ENCODE data around the gene MED29.
"Not testable (repeated sequence)": the region's sequence is repeated elsewhere in the genome, so short reads cannot be mapped to it uniquely, and the experiment has no call there.

Gene MED29

GRCh38 chr19:39369200-39369599 is 22.0 kb upstream of the MED29 start:
- no peak for DNase-seq (ENCODE audit: extremely low spot score, insufficient read length, low read depth)
- no peak for FAIRE-seq

- FAIRE-seq (no peak), DNase-seq (ENCODE audit: extremely low spot score, insufficient read length, low read depth) (no peak)
Measured at GRCh38 chr19:39370735-39371134, 20.4 kb upstream of the MED29 start.

GRCh38 chr19:39372047-39372802 is 19.0 kb upstream of the MED29 start:
- no peak for DNase-seq (ENCODE audit: extremely low spot score, insufficient read length, low read depth)
- no peak for FAIRE-seq

- no peak for FAIRE-seq
- no peak for DNase-seq (ENCODE audit: extremely low spot score, insufficient read length, low read depth)
Measured at GRCh38 chr19:39372941-39373340, 18.2 kb upstream of the MED29 start.

- DNase-seq (ENCODE audit: extremely low spot score, insufficient read length, low read depth), result no peak
- no peak for FAIRE-seq
Measured at GRCh38 chr19:39375929-39376328, 15.2 kb upstream of the MED29 start.

GRCh38 chr19:39377373-39378362 is 13.5 kb upstream of the MED29 start:
- FAIRE-seq, result no peak
- DNase-seq (ENCODE audit: extremely low spot score, insufficient read length, low read depth), result no peak

GRCh38 chr19:39379366-39379765 is 11.8 kb upstream of the MED29 start:
- not testable (repeated sequence) for FAIRE-seq; DNase-seq (ENCODE audit: extremely low spot score, insufficient read length, low read depth)

- DNase-seq (ENCODE audit: extremely low spot score, insufficient read length, low read depth), result no peak
- no peak for FAIRE-seq
Measured at GRCh38 chr19:39379865-39380396, 11.2 kb upstream of the MED29 start.

GRCh38 chr19:39380521-39381502 is 10.4 kb upstream of the MED29 start:
- DNase-seq (ENCODE audit: extremely low spot score, insufficient read length, low read depth) (no peak), FAIRE-seq (no peak)

- no peak for FAIRE-seq
- no peak for DNase-seq (ENCODE audit: extremely low spot score, insufficient read length, low read depth)
Measured at GRCh38 chr19:39381910-39382611, 9.1 kb upstream of the MED29 start.

GRCh38 chr19:39382991-39383828 is 8.0 kb upstream of the MED29 start:
- DNase-seq (ENCODE audit: extremely low spot score, insufficient read length, low read depth) (no peak), FAIRE-seq (no peak)

- no peak for DNase-seq (ENCODE audit: extremely low spot score, insufficient read length, low read depth)
- no peak for FAIRE-seq
Measured at GRCh38 chr19:39384839-39385568, 6.2 kb upstream of the MED29 start.

- no peak for FAIRE-seq
- DNase-seq (ENCODE audit: extremely low spot score, insufficient read length, low read depth), result no peak
Measured at GRCh38 chr19:39385629-39386411, 5.4 kb upstream of the MED29 start.

- no peak for DNase-seq (ENCODE audit: extremely low spot score, insufficient read length, low read depth)
- FAIRE-seq, result no peak
Measured at GRCh38 chr19:39386557-39386956, 4.6 kb upstream of the MED29 start.

GRCh38 chr19:39388657-39389056 is 2.5 kb upstream of the MED29 start:
- no peak for DNase-seq (ENCODE audit: extremely low spot score, insufficient read length, low read depth)
- FAIRE-seq, result no peak

GRCh38 chr19:39389631-39390414 is 1.4 kb upstream of the MED29 start:
- DNase-seq (ENCODE audit: extremely low spot score, insufficient read length, low read depth) (no peak), FAIRE-seq (no peak)
